NCI-H2196 treated with DMSO at 0.1 percent for 48 hours (cell line): ENCODE data around the gene CCZ1B.
"Not testable (repeated sequence)": the region's sequence is repeated elsewhere in the genome, so short reads cannot be mapped to it uniquely, and the experiment has no call there.

ENCODE experiments used
- DNase-seq: peaks from one replicate; lab custom pipeline; 2025; ENCODE audit not compliant: unreplicated experiment; lab: John Stamatoyannopoulos, UW

The CCZ1B gene

GRCh38 chr7:6826151-6826550 lies at the start of gene CCZ1B:
Gene CCZ1B, minus strand, starts transcription at chr7:6826275. Its CDS starts 78 bp downstream, at chr7:6826197.
- peak; percentile 36 for DNase-seq

DNA sequence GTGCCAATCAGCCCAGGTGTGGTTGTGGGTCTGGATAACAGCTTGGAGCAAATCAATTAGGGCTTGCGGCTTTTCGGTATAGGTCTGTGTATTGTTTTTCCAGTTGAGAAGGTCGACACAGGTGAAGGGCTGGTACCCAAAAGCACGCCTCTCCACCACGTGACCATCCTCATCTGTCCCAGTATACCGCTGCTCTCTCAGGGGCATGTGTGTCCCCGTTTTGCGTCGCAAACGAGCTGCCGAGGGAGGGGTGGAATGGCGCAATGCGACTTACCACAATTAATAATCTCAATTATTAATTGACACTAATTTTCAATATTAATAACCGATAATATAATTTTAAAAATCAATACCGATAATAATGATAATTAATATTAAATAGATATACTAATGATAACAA lies 48.9 kb upstream of the CCZ1B start:
- not testable (repeated sequence) for DNase-seq

DNA sequence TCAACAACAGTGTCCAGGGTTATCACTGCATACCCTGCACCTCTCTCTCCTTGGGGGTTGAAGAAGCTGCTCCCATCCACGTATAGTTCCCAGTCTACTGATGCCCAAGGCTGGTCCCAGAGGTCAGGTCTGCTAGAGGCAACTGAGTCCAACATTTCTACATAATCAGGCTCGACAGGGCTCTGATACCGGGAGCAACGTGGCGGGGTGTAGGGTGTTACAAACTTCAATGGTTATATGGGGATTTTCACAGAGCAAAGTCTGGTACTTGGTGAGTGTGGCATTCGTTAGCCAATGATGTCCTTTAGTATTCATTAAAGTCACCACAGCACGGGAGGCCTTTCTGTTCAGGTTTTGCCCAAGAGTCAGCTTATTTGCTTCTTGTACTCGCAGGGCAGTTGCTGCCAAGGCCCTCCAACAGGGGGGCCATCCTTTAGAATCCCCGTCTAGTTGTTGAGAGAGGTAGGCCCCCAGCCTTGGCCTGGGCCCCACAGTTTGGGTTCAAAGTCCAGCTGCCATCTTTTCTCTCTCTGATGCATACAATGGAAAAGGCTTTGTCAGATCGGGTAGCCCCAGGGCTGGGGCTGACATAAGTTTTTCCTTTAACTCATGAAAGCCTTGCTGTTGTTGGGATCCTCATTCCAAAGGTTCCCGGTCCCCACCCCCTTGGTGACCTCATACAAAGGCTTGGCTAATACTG lies 46.3 kb upstream of the CCZ1B start:
- DNase-seq, result not testable (repeated sequence)

DNA sequence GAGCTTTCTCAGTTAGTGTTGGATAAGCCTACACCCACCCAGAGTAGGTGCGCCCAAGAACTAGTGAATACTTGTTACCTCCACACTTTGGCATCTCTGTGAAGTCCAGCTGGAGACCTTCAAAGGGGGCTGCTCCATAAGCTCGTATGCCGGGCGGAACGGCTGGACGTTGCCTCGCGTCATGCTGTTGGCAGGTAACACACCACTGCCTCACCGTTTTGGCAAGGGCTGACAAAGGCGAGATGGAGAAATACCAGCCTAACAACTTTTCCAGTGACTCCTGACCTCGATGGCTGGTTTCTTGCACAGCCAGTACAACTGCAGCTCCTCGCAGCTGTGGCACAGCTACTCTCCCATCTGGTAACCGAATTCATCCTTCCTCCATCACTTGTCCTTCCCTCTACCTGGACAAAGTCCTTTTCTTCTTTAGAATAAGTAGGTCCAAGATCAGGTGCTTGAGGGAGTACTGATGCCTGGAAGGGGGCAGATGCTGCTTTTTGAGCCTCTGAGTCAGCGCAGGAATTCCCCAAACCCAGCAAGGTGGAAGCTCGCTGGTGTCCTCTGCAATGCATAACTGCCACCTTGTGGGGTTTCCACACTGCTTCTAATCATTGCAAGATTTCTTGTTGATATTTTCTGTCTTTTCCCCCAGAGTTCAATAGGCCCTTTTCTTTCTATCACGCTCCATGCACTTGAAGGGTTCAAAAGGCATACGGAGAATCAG lies 45.5 kb upstream of the CCZ1B start:
- DNase-seq, result not testable (repeated sequence)

DNA sequence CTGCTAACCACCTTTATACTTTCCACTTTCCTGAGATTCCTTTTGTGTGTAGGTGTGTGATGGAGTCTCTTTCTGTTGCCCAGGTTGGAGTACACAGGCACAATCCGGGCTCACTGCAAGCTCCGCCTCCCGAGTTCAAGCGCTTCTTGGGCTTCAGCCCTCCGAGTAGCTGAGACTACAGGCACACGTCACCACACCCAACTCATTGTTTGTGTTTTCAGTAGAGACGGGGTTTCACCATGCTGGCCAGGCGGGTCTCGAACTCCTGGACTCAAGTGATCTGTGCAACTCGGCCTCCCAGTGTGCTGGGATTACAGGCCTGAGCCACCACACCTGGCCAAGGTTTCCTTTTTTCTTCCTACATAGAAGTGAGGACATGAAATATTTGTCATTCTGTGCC lies 38.7 kb upstream of the CCZ1B start:
- not testable (repeated sequence) for DNase-seq

DNA sequence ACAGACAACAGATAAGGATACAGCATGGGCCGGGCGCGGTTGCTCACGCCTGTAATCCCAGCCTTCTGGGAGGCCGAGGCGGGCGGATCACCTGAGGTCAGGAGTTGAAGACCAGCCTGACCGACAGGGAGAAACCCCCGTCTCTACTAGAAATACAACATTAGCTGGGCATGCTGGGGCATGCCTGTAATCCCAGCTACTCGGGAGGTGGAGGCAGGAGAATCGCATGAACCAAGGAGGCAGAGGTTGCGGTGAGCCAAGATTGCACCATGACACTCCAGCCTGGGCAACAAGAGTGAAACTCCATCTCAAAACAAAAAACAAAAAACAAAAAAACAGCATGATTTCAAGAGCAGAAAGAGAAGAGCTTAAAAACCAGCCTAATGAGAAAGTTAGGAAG lies 38.1 kb upstream of the CCZ1B start:
- DNase-seq, result not testable (repeated sequence)

- not testable (repeated sequence) for DNase-seq
Observed at GRCh38 chr7:6862876-6863275, 36.8 kb upstream of the CCZ1B start.

DNA sequence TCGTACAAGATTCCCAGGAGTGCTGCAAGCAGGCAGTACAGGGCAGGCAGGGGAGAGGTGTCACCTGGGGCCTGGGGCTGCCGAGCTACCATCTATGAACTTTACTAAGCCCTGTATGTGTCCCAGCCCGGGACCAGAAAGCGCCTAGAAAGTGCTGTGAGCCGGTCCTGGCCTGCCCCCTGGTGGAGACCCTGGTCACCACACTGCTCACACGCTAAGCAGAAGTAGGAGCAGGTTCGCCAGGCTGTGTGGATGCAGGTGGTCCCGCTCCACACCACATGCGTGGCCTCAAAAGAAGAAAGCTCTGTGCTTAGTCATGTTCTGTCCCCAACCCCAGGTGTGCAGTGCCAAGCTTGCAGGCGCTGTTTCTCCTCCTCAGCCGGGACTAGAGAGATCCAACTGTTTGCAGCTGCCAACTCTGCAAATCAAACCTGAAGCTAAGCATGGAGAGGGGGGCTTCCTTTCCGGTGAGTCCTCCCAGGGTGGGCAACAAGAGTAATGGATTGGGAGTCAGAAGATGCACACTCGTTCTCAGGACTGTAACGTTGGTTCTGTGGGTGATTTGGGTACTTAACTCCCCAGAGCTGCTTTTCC lies 31.7 kb upstream of the CCZ1B start:
- not testable (repeated sequence) for DNase-seq

GRCh38 chr7:6855563-6856131 lies 29.6 kb upstream of the CCZ1B start:
- not testable (repeated sequence) for DNase-seq

DNA sequence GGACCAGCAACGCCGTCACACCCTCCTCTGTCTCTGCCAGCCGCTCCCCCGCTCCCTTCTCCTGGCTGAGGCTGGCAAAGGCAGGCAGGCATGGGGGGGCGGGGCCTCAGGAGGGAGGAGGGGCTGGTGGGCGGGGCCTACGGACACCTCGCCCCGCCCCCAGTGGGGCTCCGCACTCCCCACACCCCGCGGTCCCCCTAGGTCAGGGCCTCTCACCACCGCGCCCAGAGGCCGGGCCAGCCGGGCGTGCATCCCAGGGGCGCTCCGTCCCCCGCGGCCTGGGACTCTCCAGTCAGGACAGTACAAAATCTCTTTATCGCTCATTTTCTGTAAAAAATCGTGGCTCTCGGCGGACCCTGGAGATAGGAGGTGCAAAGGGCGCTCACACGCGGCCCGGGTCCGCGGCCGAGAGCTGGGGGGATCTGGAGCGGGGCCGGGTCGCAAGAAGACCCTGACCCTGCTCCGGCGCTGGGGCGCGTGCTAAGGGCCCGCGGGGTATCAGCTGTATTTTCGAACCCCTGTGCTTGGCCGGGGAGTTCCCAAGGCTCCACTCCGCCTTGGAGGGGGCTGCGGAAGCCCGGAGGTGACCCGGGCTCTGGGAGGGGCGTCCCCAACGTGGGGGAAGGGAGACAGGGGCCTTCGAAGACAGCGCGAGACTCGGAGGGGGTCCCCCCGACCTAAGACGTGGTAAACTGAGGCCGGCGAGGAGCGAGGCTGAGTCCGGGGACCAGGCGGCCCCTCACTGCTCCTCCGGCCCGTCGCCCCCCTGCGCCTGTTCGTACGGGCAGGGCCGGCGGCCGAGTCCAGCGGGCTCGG lies 28.9 kb upstream of the CCZ1B start:
- DNase-seq, result not testable (repeated sequence)

- not testable (repeated sequence) for DNase-seq
Observed at GRCh38 chr7:6853681-6854080, 27.6 kb upstream of the CCZ1B start.

GRCh38 chr7:6849127-6849526 lies 23.1 kb upstream of the CCZ1B start:
- not testable (repeated sequence) for DNase-seq

DNA sequence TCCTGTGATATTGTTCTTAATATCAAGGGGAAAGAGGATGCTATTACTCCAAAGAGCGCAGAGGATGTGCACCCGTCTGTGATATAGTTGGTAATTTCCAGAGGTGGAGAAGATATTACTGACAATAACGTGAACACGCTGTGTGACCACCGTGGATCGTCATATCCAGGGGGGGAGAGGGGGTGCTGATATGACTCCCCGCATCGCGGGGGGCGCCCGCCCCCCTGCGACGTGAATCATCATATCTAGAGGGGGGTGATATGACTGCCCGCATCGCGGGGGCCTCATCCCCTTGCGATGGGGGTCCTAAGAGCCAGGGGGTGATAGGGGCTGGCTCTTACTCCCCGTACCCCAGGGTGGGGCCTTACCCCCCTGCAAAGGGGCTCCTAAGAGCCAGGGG lies 21.7 kb upstream of the CCZ1B start:
- DNase-seq, result not testable (repeated sequence)

DNA sequence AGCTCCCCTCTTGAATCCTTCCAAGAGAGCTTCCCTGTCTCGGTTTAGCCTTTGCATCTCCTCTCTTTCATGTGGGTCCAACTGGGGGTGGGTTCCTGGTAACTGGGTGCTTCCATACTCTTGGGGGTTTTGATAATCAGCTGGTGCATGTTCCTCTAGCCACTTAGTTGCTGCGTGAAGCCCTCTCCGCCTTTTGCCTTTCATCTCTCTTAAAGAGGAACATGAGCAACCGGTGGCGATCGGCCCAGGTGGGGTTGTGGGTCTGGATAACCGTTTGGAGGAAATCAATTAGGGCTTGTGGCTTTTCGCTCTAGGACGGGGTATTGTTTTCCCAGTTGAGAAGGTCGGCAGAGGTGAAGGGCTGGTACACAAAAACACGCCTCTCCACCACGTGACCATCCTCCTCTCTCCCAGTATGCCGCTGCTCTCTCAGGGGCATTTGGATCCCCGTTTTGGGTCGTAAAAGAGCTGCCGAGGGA lies 19.9 kb upstream of the CCZ1B start:
- not testable (repeated sequence) for DNase-seq

DNA sequence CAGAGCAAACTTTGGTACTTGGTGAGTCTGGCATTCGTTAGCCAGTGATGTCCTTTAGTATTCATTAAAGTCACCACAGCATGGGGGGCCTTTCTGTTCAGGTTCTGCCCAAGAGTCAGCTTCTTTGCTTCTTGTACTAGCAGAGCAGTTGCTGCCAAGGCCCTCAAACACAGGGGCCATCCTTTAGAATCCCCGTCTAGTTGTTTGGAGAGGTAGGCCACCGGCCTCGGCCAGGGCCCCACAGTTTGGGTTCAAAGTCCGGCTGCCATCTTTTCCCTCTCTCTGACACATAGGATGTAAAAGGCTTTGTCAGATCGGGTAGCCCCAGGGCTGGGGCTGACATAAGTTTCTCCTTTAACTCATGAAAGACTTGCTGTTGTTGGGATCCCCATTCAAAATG lies 17.6 kb upstream of the CCZ1B start:
- DNase-seq, result not testable (repeated sequence)

DNA sequence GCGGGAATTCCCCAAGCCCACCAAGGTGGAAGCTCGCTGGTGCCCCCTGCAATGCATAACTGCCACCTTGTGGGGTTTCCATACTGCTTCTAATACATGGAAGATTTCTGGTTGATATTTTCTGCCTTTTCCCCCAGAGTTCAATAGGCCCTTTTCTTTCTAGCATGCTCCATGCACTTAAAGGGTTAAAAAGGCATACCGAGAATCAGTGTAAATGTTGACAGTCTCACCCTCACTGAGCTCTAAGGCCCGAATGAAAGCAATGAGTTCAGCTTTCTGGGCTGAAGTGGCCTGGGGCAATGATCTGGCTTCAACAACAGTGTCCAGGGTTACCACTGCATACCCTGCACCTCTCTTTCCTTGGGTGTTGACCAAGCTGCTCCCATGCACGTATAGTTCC lies 17.0 kb upstream of the CCZ1B start:
- DNase-seq, result not testable (repeated sequence)

- DNase-seq, result not testable (repeated sequence)
Observed at GRCh38 chr7:6842278-6842921, 16.3 kb upstream of the CCZ1B start.

- not testable (repeated sequence) for DNase-seq
Observed at GRCh38 chr7:6837081-6837480, 11.0 kb upstream of the CCZ1B start.

DNA sequence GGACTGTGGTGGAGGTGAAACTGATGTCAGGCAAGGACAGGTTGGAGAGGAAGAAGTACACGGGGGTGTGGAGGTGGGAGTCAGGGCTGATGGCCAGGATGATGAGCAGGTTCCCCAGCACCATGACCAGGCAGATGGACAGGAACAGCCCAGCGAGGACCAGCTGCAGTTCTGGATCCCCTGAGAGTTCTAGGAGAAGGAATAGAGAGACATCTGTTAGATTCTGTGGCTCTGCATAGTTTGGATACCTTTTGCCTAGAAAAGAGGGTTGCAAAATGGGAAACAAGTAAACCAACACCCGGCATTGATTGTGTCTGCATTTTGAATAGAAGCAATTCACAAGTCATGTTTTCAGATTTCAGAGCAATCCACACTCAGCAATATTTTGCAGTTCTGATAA lies 9.4 kb upstream of the CCZ1B start:
- DNase-seq, result not testable (repeated sequence)

- DNase-seq, result no peak
Observed at GRCh38 chr7:6833636-6834035, 7.6 kb upstream of the CCZ1B start.
